PFSK-1 (cell line): Measurements from ENCODE around the gene TM4SF5. TPM values are rescaled to one million over a fixed set of nuclear protein-coding genes. Genes with fewer than 3 reads are reported as not detected.
A peak's percentile ranks its signal among the peaks of the same experiment; 100 is the strongest.

Experiments
- FOXP2 ChIP-seq: optimal IDR thresholded peaks from 2 replicates; pipeline ENCODE3; 2011; ENCODE audit warnings: borderline replicate concordance, control low read depth, inconsistent platforms; ENCODE audit not compliant: insufficient read depth; ENCODE audit errors: extremely low read length, extremely low read depth
- POLR2AphosphoS5 ChIP-seq: IDR thresholded peaks from 2 replicates; pipeline ENCODE4 v1.6.1; 2012; ENCODE audit warnings: low read depth, mild to moderate bottlenecking, control low read depth, low read length, moderate library complexity
- SIN3A ChIP-seq: IDR thresholded peaks from 2 replicates; pipeline ENCODE4 v1.6.1; 2012; ENCODE audit warnings: mild to moderate bottlenecking, low read length, moderate library complexity, borderline replicate concordance; ENCODE audit not compliant: insufficient read depth
- TAF1 ChIP-seq: IDR thresholded peaks from 2 replicates; pipeline ENCODE4 v1.6.1; 2012; ENCODE audit warnings: low read length, control low read depth, borderline replicate concordance; ENCODE audit not compliant: insufficient read depth
- polyA plus RNA-seq: library from polyadenylated mRNA; unstranded; fragments of >200 nt; gene quantifications from one replicate; pipeline ENCODE4 v1.2.1, GENCODE V29; 2012; ENCODE audit warnings: low read depth, missing spikeins; ENCODE audit not compliant: insufficient read length
- TF ChIP-seq, protein P1 (sequence below), 2 experiments: IDR thresholded peaks; 2 replicates each; pipeline versions ENCODE4 v1.6.1 to v1.8.0; 2011 to 2012; ENCODE audit warnings: low read depth in 2 of 2, low read length in 2 of 2, control low read depth in 1 of 2, inconsistent platforms in 1 of 2, mild to moderate bottlenecking in 1 of 2, moderate library complexity in 1 of 2; ENCODE audit not compliant: insufficient read depth in 1 of 2

TM4SF5 gene, protein sequence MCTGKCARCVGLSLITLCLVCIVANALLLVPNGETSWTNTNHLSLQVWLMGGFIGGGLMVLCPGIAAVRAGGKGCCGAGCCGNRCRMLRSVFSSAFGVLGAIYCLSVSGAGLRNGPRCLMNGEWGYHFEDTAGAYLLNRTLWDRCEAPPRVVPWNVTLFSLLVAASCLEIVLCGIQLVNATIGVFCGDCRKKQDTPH
- not detected for polyA plus RNA-seq

DNA sequence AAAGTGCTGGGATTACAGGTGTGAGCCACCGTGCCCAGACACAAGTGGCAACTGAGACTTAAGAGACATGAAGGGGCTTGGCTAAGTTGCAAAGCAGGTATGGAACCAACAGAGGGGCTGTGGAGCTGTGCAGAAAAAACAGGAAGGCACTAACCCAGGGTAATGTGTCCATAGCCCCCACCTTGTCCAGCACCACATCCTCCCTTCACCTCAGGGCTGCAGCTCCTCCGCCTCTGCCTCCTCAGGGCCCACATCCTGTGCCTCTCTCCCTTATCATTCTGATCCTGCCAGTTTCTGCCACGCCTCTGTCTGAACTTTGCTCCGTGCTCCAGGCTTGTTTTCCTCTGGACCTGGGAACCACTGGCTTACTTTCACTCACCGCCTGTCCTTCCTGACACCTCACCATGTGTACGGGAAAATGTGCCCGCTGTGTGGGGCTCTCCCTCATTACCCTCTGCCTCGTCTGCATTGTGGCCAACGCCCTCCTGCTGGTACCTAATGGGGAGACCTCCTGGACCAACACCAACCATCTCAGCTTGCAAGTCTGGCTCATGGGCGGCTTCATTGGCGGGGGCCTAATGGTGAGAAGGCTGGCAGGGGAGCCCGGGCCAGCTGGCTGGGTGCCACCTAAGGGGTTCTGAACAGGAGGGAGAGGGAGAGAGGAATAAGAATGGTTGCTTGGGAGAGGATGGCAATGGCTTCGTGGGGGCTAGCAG, at the start of gene TM4SF5:
TSS of gene TM4SF5 (plus strand) at position 368 of the 716 bp plus-strand sequence. CDS start at position 405, 37 bp downstream.
- TF ChIP-seq TAF1, result no peak
- TF ChIP-seq FOXP2, result peak; percentile 20
- TF ChIP-seq, protein P1, sequence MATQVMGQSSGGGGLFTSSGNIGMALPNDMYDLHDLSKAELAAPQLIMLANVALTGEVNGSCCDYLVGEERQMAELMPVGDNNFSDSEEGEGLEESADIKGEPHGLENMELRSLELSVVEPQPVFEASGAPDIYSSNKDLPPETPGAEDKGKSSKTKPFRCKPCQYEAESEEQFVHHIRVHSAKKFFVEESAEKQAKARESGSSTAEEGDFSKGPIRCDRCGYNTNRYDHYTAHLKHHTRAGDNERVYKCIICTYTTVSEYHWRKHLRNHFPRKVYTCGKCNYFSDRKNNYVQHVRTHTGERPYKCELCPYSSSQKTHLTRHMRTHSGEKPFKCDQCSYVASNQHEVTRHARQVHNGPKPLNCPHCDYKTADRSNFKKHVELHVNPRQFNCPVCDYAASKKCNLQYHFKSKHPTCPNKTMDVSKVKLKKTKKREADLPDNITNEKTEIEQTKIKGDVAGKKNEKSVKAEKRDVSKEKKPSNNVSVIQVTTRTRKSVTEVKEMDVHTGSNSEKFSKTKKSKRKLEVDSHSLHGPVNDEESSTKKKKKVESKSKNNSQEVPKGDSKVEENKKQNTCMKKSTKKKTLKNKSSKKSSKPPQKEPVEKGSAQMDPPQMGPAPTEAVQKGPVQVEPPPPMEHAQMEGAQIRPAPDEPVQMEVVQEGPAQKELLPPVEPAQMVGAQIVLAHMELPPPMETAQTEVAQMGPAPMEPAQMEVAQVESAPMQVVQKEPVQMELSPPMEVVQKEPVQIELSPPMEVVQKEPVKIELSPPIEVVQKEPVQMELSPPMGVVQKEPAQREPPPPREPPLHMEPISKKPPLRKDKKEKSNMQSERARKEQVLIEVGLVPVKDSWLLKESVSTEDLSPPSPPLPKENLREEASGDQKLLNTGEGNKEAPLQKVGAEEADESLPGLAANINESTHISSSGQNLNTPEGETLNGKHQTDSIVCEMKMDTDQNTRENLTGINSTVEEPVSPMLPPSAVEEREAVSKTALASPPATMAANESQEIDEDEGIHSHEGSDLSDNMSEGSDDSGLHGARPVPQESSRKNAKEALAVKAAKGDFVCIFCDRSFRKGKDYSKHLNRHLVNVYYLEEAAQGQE (IDR thresholded peaks at IDR 0.05; ENCODE audit: insufficient read depth in 1 of 2, low read depth in 2 of 2, low read length in 2 of 2), result no peak
- no peak for TF ChIP-seq SIN3A

DNA sequence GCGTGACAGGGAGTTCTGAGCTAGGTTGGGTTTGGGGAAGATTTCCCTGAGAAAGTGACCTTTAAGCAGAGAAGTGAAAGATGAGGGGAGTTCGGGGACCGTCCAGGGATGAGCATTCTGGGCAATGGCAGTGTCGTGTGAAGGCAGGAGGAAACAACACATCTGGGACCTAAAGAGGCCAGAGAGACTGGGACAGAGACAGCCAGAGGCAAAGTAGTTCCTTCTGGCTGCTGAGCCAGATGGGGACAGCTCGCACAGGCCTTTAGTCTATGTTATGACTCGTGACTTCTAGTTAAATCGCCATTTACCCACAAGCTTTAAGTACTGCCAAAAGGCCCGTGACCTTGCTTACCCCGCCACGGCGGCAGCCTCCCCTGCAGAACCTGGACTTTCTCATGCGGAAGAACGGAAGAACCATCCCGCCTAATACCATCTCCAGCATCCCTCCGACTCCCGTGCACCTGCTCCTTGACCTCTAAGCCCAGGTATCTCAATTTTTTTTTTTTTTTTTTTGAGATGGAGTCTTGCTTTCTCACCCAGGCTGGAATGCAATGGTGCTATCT, 48.9 kb upstream of the TM4SF5 start:
- TF ChIP-seq TAF1 (no peak), SIN3A (no peak), FOXP2 (no peak), POLR2AphosphoS5 (no peak)
- TF ChIP-seq, protein P1 (IDR thresholded peaks at IDR 0.05; ENCODE audit: insufficient read depth in 1 of 2, low read depth in 2 of 2, low read length in 2 of 2), result no peak

DNA sequence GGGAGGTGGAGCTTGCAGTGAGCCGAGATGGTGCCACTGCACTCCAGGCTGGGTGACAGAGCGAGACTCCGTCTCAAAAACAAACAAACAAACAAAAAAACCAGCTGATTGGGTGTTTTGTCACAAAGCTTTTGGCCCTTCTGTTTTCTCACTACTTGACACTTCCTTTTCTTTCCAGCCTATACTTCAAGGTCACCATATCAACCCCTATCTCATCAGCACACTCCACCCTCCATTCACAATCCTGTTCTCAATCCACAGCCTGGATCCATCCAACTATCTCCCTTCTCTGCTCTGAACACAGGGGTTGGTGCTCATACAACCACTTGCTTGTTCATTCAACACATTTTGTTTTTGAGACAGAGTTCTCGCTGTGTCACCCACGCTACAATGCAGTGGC, 47.0 kb upstream of the TM4SF5 start:
- TF ChIP-seq FOXP2 (no peak), TAF1 (no peak), SIN3A (no peak), POLR2AphosphoS5 (no peak)
- TF ChIP-seq, protein P1 (IDR thresholded peaks at IDR 0.05; ENCODE audit: insufficient read depth in 1 of 2, low read depth in 2 of 2, low read length in 2 of 2), result no peak

DNA sequence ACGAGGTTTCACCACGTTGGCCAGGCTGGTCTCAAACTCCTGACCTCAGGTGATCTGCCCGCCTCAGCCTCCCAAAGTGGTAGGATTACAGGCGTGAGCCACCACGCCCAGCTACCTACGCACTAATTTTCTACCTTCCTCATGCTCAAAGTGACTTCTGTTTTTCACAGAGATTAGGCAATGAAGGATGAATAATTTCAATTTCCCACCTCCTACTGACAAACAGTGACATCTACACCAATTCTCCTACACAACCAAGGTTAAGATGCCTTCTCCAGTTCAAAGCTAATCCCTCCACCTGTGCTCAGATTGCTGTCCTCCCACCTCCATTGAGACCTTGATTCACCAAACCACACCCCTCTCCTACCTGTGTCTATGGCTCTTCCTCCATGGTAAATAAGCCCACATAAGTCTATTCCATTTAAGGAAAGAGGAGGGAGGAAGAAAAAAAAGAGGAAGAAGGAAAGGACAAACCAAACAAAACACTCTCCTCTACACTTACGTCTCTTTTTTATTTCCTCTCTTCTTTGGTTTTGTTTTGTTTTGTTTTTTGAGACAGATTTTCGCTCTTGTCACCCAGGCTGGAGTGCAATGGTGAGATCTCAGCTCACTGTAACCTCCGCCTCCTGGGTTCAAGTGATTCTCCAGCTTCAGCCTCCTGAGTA, 45.9 kb upstream of the TM4SF5 start:
- TF ChIP-seq TAF1 (no peak), POLR2AphosphoS5 (no peak), SIN3A (no peak), FOXP2 (no peak)
- TF ChIP-seq, protein P1 (IDR thresholded peaks at IDR 0.05; ENCODE audit: insufficient read depth in 1 of 2, low read depth in 2 of 2, low read length in 2 of 2), result no peak
